HUES48 (cell line): ENCODE measurements around the gene ARMH3.

Source experiments
- H3K27ac ChIP-seq: one replicate; pipeline ENCODE4 v1.7.0; 2013; ENCODE audit warnings: low read depth, low read length, inconsistent platforms
- H3K27me3 ChIP-seq: 2 replicates; pipeline ENCODE4 v1.6.1; 2013; ENCODE audit warnings: mild to moderate bottlenecking, low read length; ENCODE audit not compliant: control insufficient read depth, insufficient read depth
- H3K36me3 ChIP-seq: 2 replicates; pipeline ENCODE4 v1.6.1; 2013; ENCODE audit warnings: low read length; ENCODE audit not compliant: control insufficient read depth, insufficient read depth
- H3K4me1 ChIP-seq: 2 replicates; pipeline ENCODE4 v1.6.1; 2013; ENCODE audit warnings: mild to moderate bottlenecking, low read length; ENCODE audit not compliant: control insufficient read depth, insufficient read depth
- H3K4me3 ChIP-seq: 2 replicates; pipeline ENCODE4 v1.5.1; 2013; ENCODE audit warnings: mild to moderate bottlenecking, low read depth, low read length
- H3K9ac ChIP-seq: 2 replicates; pipeline ENCODE4 v1.6.1; 2013; ENCODE audit warnings: mild to moderate bottlenecking, low read depth, low read length, moderate library complexity
- H3K9me3 ChIP-seq: 2 replicates; pipeline ENCODE4 v1.6.1; 2013; ENCODE audit warnings: low read length; ENCODE audit not compliant: control insufficient read depth, insufficient read depth

The ARMH3 gene

GRCh38 chr10:101960879-101961395 lies 95.0 kb downstream of the ARMH3 start:
- no peaks in the 10 kb centered on the region for H3K9me3 ChIP-seq
- no peak overlapping the region for H3K9ac ChIP-seq
- no peaks in the 10 kb centered on the region for H3K4me1 ChIP-seq
- no peak overlapping the region for H3K27ac ChIP-seq
- no peaks in the 10 kb centered on the region for H3K27me3 ChIP-seq
- H3K4me3 ChIP-seq, result no peak overlapping the region
- H3K36me3 ChIP-seq, result peaks cover 13% of the 10 kb centered on the region

DNA sequence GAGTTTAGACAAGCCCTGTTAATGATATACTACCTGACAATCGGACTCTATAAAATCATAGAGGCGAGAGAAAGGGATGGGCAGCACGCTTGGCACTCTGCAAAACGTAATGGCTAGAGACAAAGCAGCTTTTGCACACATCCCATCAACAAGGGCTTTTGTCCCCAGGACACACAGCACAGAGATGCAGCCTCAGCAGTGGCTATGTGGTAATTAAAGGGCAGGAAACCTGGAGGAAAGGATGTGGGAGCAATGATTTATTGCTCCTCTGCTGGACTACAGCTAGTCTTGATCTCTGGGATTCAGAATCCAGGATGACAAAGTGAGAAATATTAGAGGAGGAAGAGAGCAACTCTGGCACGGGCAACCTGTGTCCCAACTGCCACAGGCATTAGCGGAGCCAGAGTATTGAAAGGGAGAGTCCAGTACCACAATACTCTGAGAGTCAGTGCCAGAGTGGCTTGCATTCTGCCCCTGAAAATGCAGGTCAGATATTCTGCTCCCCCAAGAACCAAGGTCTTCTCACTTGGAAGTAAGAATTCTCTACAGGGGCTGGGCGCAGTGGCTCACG lies 96.5 kb downstream of the ARMH3 start:
- no peak overlapping the region for H3K9ac ChIP-seq
- no peaks in the 10 kb centered on the region for H3K27me3 ChIP-seq
- H3K4me1 ChIP-seq, result no peaks in the 10 kb centered on the region
- H3K27ac ChIP-seq, result no peak overlapping the region
- H3K9me3 ChIP-seq, result no peaks in the 10 kb centered on the region
- H3K36me3 ChIP-seq, result peaks cover 25% of the 10 kb centered on the region
- H3K4me3 ChIP-seq, result no peak overlapping the region

DNA sequence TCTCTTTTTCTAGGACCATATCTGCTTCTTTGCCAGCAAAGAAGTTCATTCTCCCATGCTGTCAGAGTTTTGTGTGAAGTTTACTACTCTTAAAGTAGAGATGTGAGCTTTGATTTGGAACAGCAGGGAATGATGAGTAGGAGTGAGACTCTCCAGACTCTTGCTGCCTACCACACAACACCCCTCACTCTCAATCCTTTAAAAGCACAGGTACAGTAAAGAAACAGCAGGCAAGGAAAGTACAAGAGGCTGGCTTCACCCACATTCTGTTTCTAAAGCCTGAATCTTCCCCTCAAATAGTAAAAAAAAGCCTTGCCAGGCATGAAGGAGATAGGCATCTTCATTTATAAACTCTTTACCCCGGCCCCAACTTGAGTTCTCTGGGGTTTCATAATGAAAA lies 97.3 kb downstream of the ARMH3 start:
- Histone ChIP-seq H3K36me3 (peaks cover 30% of the 10 kb centered on the region), H3K27ac (no peak overlapping the region), H3K27me3 (no peaks in the 10 kb centered on the region), H3K4me3 (no peak overlapping the region), H3K9me3 (no peaks in the 10 kb centered on the region), H3K4me1 (no peaks in the 10 kb centered on the region), H3K9ac (no peak overlapping the region)

DNA sequence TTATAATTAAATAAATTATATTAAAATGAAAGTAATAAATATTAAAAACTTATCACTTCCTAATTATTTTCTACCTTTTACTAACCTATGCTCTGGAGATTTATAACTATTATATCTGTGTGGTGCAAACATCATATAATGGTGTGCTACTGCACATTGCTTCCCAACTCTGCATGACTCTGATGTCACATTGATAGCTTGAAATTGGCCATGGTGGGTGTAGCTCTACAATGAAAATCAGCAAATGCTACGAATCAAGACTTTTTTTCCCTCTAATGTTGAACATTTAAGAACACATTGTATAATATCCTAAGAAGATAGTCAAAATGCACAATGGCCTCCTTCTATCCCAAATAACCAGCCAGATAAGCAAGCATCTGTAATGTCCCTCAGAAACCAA lies 99.1 kb downstream of the ARMH3 start:
- no peaks in the 10 kb centered on the region for H3K9me3 ChIP-seq
- H3K4me3 ChIP-seq, result no peak overlapping the region
- no peaks in the 10 kb centered on the region for H3K27me3 ChIP-seq
- peaks cover 30% of the 10 kb centered on the region for H3K36me3 ChIP-seq
- no peaks in the 10 kb centered on the region for H3K4me1 ChIP-seq
- H3K27ac ChIP-seq, result no peak overlapping the region
- H3K9ac ChIP-seq, result no peak overlapping the region

- no peak overlapping the region for H3K9ac ChIP-seq
- H3K27ac ChIP-seq, result no peak overlapping the region
- H3K4me3 ChIP-seq, result no peak overlapping the region
- peaks cover 30% of the 10 kb centered on the region for H3K36me3 ChIP-seq
- H3K4me1 ChIP-seq, result no peaks in the 10 kb centered on the region
- H3K27me3 ChIP-seq, result no peaks in the 10 kb centered on the region
- H3K9me3 ChIP-seq, result no peaks in the 10 kb centered on the region
Observed at GRCh38 chr10:101956117-101956516, 99.9 kb downstream of the ARMH3 start.

GRCh38 chr10:101952191-101952590 lies 103.8 kb downstream of the ARMH3 start:
- Histone ChIP-seq H3K27me3 (no peaks in the 10 kb centered on the region), H3K36me3 (peaks cover 28% of the 10 kb centered on the region), H3K9me3 (no peaks in the 10 kb centered on the region), H3K4me1 (no peaks in the 10 kb centered on the region), H3K27ac (no peak overlapping the region), H3K9ac (no peak overlapping the region), H3K4me3 (no peak overlapping the region)

- no peaks in the 10 kb centered on the region for H3K27me3 ChIP-seq
- H3K27ac ChIP-seq, result no peak overlapping the region
- peaks cover 11% of the 10 kb centered on the region; the same call in 1 of the 2 replicates for H3K36me3 ChIP-seq
Observed at GRCh38 chr10:101950213-101950612, 105.8 kb downstream of the ARMH3 start.

GRCh38 chr10:101941871-101942270 lies 114.1 kb downstream of the ARMH3 start:
- no peak overlapping the region for H3K9ac ChIP-seq
- H3K4me3 ChIP-seq, result no peak overlapping the region
- H3K27me3 ChIP-seq, result no peaks in the 10 kb centered on the region
- no peak overlapping the region for H3K27ac ChIP-seq
- 0 out of 2 replicates have a peak, but pooled peaks cover 3% of the 10 kb centered on the region for H3K36me3 ChIP-seq
- no peaks in the 10 kb centered on the region for H3K9me3 ChIP-seq
- no peaks in the 10 kb centered on the region for H3K4me1 ChIP-seq

More at GRCh38 chr10:101950213-101950612, 105.8 kb downstream of the ARMH3 start:
- no peaks in the 10 kb centered on the region for H3K4me1 ChIP-seq
- H3K9me3 ChIP-seq, result no peaks in the 10 kb centered on the region
- no peak overlapping the region for H3K4me3 ChIP-seq
- no peak overlapping the region for H3K9ac ChIP-seq

DNA sequence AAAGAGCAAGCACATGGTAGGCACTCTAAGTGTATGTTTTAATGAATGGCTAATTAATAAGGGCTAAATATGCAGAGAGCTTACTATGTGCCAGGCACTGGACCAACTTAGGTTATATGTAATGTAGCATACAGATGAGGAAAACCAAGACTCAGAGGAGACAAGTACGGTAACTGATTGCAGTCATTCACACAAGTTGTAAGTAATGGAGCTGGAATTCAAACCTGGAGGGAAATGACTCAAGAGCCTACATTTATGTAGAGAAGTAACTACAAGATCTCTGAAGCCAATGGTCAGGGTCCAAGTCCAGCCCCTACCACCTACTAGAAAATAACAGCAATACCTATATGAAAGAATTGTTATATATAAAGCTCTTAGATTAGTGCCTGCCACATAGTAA lies 115.1 kb downstream of the ARMH3 start:
- Histone ChIP-seq H3K9me3 (no peaks in the 10 kb centered on the region), H3K27ac (no peak overlapping the region), H3K9ac (no peak overlapping the region), H3K4me1 (no peaks in the 10 kb centered on the region), H3K36me3 (0 out of 2 replicates have a peak, but pooled peaks cover 3% of the 10 kb centered on the region), H3K27me3 (no peaks in the 10 kb centered on the region), H3K4me3 (no peak overlapping the region)

DNA sequence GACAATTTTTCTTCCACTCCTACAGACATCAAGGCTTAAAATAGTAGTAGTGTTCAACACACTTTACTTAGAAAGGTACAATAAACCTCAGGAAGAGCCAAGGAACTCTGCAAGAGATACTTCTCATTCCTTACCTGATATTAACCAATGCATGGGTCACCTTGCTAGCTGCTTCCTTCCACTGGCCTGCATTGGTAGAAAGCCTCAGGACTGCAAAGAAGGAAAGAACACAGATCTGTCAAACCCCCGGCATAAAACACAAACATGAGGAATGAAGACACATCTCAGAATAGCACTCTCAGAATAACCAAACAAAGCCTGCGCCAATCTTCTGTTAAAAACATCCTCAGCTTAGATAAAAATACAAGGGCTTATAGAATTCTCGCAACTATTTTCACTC lies 116.2 kb downstream of the ARMH3 start:
- Histone ChIP-seq H3K27ac (no peak overlapping the region), H3K27me3 (no peaks in the 10 kb centered on the region), H3K9me3 (no peaks in the 10 kb centered on the region), H3K9ac (no peak overlapping the region), H3K36me3 (0 out of 2 replicates have a peak, but pooled peaks cover 3% of the 10 kb centered on the region), H3K4me1 (no peaks in the 10 kb centered on the region), H3K4me3 (no peak overlapping the region)

GRCh38 chr10:101939008-101939648 lies 116.8 kb downstream of the ARMH3 start:
- H3K27ac ChIP-seq, result no peak overlapping the region

More at GRCh38 chr10:101939008-101939648, 116.8 kb downstream of the ARMH3 start:
- no peak overlapping the region for H3K4me3 ChIP-seq
- H3K9me3 ChIP-seq, result no peaks in the 10 kb centered on the region
- no peak overlapping the region for H3K9ac ChIP-seq
- no peaks in the 10 kb centered on the region for H3K27me3 ChIP-seq
- H3K36me3 ChIP-seq, result 0 out of 2 replicates have a peak, but pooled peaks cover 3% of the 10 kb centered on the region
- H3K4me1 ChIP-seq, result no peaks in the 10 kb centered on the region
